HG02571 (cell line): ENCODE results near the gene PLB1.

Experiments used
- ATAC-seq: cut with Tn5 transposase; IDR thresholded peaks from one replicate; pipeline ENCODE4 v1.9.1; 2021; ENCODE audit warnings: mild to moderate bottlenecking, moderate library complexity; ENCODE audit not compliant: unreplicated experiment

Gene PLB1, protein sequence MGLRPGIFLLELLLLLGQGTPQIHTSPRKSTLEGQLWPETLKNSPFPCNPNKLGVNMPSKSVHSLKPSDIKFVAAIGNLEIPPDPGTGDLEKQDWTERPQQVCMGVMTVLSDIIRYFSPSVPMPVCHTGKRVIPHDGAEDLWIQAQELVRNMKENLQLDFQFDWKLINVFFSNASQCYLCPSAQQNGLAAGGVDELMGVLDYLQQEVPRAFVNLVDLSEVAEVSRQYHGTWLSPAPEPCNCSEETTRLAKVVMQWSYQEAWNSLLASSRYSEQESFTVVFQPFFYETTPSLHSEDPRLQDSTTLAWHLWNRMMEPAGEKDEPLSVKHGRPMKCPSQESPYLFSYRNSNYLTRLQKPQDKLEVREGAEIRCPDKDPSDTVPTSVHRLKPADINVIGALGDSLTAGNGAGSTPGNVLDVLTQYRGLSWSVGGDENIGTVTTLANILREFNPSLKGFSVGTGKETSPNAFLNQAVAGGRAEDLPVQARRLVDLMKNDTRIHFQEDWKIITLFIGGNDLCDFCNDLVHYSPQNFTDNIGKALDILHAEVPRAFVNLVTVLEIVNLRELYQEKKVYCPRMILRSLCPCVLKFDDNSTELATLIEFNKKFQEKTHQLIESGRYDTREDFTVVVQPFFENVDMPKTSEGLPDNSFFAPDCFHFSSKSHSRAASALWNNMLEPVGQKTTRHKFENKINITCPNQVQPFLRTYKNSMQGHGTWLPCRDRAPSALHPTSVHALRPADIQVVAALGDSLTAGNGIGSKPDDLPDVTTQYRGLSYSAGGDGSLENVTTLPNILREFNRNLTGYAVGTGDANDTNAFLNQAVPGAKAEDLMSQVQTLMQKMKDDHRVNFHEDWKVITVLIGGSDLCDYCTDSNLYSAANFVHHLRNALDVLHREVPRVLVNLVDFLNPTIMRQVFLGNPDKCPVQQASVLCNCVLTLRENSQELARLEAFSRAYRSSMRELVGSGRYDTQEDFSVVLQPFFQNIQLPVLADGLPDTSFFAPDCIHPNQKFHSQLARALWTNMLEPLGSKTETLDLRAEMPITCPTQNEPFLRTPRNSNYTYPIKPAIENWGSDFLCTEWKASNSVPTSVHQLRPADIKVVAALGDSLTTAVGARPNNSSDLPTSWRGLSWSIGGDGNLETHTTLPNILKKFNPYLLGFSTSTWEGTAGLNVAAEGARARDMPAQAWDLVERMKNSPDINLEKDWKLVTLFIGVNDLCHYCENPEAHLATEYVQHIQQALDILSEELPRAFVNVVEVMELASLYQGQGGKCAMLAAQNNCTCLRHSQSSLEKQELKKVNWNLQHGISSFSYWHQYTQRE (N-terminal part only)

DNA sequence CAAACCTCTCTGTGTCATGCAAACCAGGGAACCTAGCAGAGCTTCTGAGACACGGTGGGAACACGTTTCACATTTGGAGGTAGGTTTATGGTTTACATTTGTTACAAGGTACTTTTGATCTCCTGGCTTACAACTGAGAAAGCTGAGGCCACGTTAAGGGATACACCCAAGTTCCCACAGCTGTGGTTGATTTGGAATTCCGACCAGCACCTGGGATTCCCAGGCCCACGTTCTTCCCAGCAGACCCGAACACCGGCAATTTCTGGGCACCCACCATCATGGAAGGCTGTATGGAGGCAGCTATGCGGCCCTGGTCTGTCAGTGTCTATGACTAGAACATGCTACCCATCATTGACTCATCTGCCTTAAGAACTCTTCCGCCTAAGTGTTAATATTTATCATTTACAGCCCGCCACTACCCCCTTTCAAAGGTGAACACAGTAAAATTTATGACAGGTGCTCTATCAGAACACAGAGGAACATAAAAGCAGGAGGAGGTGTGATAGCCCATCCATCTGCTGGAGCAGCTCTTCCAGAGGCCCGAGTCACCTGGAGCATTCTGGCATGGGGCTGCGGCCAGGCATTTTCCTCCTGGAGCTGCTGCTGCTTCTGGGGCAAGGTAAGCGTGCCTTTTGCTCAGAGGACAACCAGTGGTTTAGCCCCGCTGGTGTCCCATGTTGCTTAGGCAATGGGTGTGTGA, at the start of gene PLB1:
TSS of gene PLB1 (plus strand) at position 510 of the 700 bp plus-strand sequence. CDS start at position 565, 55 bp downstream.
- no peak for ATAC-seq

DNA sequence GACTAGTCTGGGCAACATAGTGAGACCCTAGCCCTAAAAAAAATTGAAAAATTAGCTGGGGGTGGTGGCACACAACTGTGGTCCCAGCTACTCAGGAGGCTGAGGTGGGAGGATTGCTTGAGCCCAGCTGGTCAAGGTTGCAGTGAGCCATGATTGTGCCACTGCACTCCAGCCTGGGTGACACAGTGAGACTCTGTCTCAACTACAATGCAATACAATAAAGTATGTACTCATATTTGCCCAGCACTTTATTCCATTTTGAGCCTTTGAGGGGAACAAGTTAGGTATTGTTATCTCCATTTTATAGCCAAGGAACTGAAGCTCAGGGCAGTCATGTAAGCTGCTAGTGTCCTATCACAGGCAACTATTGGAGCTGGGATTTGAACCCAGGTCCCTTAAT, 49.3 kb upstream of the PLB1 start:
- ATAC-seq, result no peak

DNA sequence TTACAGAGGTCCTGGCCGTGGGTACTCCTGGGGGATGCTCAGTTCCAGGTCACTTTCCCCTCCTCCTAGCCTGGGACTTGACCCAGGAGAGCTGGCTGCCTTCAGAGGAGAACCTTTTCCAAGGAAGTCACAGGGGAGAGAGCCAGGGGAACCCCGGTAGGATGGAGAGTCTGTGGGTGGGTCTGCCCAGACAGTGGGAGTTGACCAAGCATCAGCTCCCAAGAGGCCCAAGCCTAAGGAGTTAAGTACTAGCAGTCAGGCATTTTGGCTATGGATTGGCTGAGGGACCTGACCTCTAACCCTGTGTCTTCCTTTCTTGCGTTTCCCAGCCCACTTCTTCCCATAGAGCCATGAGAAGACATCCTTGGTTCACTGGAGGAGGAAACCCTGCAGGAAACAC, 48.8 kb upstream of the PLB1 start:
- no peak for ATAC-seq

DNA sequence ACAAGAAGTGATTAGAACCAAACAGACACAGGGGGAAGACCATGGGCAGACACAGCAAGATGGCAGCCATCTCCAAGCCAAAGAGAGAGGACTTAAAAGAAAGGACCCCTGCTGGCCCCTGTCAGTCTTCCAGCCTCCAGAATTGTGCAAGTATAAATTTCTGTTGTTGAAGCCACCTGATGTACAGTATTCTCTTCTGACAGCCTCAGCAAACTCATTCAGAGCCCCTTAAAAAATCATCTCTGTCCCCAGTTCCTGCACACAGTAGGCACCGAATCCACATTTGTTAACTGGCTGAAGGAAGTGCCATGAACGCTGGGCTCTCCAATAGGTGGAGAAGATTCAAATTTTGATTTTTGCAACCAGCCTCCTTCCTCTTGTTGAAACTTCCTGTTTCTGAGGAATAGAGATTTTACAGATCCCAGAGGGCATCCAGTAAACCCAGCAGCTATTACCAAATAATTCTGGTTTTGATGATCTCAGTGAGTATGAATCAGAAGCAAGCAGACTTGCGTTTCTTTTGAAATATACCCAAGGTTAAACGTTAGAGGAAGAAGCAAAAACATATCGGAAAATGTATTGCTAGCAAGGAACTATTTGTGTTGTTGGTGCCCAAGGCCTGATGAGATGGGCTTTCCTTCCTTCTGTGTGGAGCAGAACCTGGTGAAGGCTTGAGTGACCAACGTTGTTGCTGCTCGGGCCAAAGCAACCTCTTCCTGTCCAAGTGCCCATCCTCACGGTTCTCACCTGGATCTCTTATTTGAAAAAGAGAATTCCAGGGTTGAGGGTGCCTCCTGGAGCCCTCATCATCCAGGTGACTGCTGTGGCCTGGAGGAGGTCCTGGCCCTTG, 47.7 kb upstream of the PLB1 start:
- no peak for ATAC-seq

DNA sequence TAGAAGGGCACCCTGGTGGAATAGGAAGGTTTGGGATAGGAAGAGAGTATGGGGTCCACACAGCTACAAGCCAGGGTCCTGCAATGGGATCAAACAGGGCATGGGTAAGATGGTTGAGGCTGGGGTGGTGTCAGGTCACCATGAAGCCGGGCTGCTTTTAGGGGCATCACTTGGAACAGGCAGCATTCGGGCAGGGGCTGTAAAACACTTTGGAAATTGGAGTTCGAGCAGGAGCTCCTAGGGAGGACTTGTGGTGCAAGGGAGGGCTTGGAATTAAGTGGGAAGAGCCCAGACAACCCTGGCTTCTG, 47.1 kb upstream of the PLB1 start:
- ATAC-seq, result no peak

DNA sequence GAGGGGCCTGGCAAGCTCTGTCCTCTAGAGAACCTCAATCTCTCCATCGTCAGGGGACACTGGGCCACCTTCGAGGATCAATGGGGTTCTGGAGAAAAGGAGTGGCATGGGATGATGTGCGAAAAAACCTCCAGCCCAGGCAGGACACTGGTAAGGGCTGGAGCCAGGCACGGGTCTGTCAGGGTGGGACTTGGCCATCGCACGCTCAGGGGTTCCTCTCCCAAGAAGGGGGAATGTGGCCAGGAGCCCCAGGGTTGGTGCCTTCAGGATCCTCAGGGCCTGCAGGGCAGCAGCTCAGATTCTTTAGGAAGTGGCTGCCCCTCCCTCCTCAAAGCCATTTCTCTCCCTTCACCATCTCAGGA, 46.8 kb upstream of the PLB1 start:
- ATAC-seq, result no peak

DNA sequence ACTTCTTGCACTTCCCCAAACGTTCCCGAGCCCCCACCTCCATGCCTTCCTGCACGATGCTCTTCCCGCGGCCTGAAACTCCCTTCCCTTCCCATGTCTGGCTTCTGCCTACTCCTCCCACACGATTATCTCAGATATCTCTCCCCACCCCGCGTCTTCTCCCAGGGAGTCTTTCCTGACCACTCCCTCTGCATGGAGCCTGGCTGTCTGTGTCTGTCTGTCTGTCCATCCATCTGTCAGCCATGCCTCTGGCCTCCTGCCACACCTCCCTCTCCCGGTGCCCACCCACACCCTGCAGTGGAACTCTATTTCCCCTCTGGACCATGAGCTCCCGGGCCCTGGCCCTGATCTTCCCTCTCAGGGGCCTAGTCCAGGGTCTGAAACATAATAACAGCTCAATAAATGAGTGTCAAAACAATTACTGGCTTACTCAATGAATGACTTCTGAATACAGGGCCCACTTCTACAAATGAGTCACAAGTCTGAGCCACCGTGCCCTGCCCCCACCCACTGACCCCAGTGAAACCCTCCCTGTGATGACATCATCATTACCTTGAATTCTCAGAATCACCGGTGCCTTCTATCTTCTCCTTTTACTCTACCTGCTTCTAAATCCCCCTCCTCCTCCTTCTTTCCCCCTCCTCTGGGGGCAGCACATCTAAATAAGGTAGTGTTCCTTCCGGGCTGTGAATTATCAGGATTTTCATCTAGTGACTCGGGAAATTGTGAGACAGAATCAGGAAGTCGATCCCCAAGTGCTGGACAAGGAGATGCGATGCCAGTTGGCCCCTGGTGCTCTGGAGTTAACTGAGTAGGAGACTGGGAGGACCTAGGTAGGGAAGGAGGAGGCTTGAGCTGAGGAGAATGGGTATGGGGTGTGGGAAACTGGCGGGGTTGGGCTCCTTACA, 46.1 kb upstream of the PLB1 start:
- no peak for ATAC-seq

DNA sequence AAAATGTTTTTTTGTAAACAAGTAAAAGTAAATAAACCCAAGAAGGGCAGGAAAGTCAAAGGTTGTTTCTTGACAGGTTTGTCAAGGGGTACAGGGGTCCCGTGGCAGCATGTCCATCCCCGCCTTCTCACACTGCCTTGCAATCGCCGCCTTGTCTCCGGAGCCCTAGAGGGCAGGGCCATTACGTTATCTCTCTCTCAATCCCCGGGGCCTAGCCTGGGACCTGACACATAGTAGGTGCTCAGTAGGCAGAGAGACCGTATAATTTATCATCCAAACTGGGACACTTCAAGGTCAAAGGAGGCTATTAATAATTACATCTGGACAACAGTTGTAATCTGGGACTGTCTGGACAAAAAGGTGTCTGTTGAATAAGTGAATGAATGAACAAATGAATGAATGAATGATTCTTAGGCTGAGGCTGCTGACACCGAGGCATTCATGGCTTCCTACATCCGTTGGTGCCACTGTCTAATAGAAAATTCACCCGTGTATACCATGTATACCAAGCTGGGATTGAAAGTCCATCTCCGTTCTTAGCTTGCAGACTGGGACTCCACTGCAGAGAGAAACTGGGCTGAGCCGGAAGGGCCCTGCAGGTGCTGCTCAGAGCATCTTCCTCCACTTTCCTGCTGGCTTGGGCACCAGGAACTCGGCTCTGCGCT, 44.8 kb upstream of the PLB1 start:
- ATAC-seq, result no peak

DNA sequence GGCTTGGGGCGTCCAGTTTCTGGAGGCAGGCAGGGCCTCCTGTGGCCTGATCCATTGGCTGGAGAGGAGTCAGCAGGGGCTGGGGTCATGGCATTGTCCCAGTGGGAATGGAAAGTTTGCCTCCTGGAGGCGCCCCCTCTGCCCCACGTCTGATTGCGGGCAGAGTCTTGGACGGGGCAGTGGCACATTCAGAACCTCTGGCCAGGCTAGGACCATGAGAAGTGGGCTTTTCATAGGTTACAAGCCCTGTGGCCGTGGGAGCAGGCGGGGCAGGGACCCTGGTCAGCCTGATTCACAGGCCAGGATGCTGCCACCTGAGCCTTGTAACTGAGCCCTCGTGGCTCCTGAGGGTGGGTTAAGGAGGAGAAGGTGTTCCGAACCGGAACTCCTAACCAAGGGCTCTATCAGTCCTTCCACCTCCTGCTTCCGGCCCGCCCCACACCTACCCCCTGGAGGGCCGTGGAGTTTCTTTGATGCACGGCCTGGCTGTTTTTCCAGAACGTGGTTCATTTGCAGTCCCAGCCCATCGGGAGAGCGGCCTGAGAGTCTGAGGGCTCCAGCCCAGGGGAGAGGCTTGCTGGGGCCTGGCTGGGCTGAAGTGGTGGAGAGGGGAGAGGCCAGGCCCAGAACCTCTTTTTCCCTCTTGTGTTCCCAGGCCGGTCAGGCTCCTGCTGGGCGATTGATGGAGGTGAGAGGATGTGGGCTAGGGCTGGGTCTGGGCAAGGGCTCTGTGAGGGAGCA, 43.9 kb upstream of the PLB1 start:
- ATAC-seq, result no peak

DNA sequence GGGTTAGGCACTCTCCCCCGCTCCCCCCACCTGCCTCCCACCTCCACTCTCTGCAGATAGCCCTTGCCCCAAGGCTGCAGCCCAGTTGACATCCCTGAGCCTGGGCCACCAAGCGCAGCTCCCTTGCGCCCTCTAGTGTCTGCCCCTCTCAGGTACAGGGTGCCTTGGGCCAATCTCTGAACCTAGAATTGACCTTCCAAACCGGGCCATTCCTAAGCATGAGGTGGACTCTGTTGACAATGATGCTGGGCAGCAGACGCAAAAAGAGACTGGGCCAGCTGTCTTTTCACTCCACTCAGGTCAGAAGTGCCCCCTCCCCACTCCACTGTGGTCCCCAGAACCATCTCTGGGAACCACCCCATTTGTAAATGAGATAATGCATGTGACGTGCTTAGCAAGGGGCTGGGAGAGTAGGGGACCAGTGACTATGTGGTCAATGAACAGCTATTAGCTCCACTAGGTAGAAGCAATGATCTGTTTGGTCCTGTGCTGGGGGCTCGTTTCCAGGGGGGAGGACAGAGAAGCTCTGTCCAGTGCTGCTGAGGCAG, 43.3 kb upstream of the PLB1 start:
- no peak for ATAC-seq

DNA sequence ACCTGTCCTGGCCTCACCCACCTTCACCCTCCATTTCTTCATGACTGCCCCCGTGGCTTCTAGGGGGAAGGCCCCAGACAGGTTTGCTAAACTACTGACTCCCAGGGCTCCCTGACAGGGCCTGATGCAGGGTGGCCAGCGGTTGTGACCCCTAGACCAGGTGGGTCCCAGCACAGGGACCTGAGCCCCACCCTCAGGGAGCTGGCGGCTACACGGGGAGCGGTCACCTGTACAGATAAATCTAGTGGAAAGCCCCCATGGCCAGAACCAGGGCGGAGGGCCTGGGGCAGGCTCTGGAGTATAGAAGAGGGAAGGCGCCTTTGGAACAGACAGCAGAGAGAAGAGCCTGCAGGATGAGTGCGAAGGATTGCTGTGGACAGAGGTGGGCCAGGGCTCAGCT, 42.5 kb upstream of the PLB1 start:
- ATAC-seq, result no peak

DNA sequence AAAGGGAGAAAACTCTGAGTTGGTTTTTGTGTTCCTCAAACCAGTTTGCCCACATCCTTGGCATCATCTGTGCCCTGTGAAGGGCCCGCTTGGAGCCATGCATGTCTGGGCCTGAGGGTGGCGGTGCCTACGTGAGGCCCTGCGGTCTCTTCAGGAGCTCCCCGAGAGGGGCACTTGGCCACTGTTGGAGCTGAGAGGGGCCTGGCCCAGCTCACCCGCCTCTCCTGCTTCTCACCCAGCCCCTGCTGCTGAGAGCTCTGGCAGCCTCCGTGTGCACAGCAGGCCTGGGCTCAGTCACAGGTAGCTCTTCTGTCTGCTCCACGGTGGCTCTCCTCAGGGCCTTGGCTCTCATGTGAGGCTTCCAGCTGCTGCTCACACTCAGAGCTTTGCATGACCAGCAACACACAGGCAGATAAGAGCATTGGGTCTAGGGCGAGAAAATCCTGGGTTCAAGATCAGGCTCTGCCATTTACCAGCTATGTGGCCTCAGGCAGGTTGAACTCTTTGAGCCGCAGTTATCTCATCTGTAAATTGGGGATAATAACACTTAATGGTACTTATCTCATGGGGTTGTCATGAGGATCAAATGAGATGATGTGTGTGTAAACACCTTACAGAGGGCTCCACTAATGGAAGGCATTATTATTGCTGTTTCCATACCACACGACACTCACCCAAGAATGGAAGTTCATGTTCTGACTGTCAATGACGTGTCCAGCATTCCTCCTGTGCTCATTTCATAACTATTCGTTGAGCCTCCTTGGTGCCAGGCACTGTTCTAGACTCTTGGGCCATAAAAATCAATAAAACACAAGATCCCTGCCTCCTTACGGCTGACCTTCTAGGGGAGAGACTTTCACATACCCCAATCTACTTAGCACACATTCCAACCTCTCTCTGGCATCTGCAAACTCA, 41.6 kb upstream of the PLB1 start:
- ATAC-seq, result no peak

DNA sequence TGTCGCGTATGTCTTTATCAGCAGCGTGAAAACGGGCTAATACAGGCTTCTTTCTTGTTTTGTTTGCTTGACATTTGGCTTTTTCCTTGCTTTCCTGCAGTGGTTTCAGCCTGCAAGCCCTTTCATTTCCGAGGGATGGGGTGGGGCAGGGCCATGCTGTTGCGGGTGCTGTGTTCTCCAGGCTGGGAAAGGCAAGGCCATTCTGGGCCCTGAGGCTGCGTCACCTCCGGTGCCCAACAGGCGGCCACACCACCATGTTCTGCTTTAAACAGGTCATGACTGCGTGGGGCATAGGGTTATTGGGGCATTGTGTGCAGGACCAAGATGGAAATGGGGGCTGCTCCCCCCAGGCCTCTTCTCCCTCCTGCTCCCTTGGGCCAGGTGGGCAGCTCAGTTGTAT, 38.6 kb upstream of the PLB1 start:
- ATAC-seq, result no peak

DNA sequence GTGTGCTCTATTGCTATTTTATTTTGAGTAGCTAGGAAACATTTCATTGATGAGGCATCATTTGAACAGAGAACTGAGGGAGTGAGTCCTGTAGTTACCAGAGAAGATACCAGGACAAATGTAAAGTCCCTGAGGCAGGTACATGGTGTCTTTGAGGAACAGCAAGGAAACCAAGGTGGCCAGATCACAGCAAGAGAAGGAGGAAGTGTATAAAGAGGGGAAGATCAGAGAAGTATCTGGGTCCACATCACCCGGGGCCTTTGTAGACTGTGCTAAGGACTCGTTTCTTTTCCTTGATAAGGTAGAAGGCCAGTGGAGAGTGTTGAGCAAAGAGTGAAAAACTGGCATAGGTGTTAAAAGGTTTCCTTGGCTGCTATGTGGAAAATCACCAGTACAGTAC, 34.8 kb upstream of the PLB1 start:
- ATAC-seq, result no peak

DNA sequence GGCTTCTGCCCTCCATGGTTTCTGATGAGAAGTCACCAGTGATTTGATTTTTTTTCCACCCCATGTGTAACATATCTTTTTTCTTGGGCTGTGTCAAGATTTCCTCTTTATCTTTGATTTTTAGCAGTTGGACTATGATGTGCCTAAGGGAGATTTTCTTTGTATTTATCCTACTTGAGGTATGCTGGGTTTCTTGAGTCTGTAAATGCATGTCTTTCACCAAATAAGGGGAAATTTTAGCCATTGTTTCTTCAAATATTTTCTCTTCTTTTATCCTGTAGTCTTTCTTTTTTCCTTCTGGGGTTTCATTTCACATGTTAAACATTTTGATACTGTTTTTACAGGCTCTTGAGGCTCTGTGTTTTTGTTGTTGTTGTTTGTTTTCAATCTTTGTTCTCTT, 33.7 kb upstream of the PLB1 start:
- ATAC-seq, result no peak

DNA sequence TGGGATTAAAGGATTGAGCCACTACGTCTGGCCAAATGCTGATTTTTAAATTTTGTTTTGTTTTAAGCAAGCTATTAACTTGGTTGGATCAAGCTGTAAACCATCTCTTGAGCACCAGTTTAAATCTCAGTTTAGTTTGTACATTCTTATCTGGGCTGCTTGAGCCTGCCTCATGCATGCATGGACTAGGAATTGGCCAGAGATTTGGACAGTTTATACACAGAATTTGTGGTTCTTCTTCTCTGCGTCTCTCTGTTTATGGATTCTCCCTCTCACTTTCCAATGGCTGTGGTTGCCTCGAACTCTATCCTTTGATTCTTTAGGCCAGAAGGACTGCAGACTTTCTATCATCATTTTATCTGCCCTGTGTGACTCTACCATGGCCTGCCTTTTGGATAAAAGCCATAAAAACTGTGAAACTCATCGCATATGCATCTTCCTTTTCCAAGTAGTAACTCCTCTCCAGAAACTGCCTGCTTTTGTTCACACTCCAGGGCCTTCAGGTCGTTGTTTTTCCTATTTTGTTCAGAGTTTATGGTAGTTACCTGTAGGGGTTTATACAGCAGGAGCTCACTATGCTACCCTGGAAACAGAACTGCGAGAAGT, 32.5 kb upstream of the PLB1 start:
- ATAC-seq, result no peak
